GM23338 (cell line): Measurements from ENCODE around the gene ARHGAP42. TPM values are rescaled to one million over a fixed set of nuclear protein-coding genes. Genes with fewer than 3 reads are reported as not detected.

ENCODE experiments used
- ATAC-seq: fragments of 200-7000 bp; cut with Tn5 transposase; 3 replicates; pipeline ENCODE4 v1.9.1; 2020
- DNase-seq: peaks from one replicate; pipeline ENCODE4 v3.0.0-alpha.2; 2015; ENCODE audit warnings: low spot score
- H2AFZ ChIP-seq: fragments of 200-600 bp; sonication (generic); 2 replicates; pipeline ENCODE4 v1.8.0; 2016; ENCODE audit warnings: antibody characterized with exemption, mild to moderate bottlenecking, moderate library complexity
- H3F3A ChIP-seq: fragments of 200-600 bp; sonication (generic); replicated peaks from 2 replicates; pipeline ENCODE4 v1.8.0; 2017; ENCODE audit warnings: antibody characterized with exemption, mixed run types, low read depth
- H3K27ac ChIP-seq: fragments of 200-600 bp; sonication (generic); 2 replicates; pipeline ENCODE4 v1.6.1; 2016; ENCODE audit warnings: low read depth
- H3K27me3 ChIP-seq: fragments of 200-600 bp; sonication (generic); 2 replicates; pipeline ENCODE4 v1.8.0; 2016; ENCODE audit warnings: mild to moderate bottlenecking, mixed run types, moderate library complexity; ENCODE audit not compliant: insufficient read depth
- H3K36me3 ChIP-seq: fragments of 200-600 bp; sonication (generic); 2 replicates; pipeline ENCODE4 v1.8.0; 2016; ENCODE audit warnings: mild to moderate bottlenecking; ENCODE audit not compliant: insufficient read depth
- H3K4me1 ChIP-seq: fragments of 200-600 bp; sonication (generic); 2 replicates; pipeline ENCODE4 v1.8.0; 2016; ENCODE audit warnings: mild to moderate bottlenecking, moderate library complexity; ENCODE audit not compliant: insufficient read depth
- H3K4me2 ChIP-seq: fragments of 200-600 bp; sonication (generic); 2 replicates; pipeline ENCODE4 v1.7.1; 2017; ENCODE audit warnings: mixed run types
- H3K4me3 ChIP-seq: fragments of 200-600 bp; sonication (generic); 2 replicates; pipeline ENCODE4 v1.6.1; 2016; ENCODE audit warnings: mixed run types
- H3K79me2 ChIP-seq: fragments of 200-600 bp; sonication (generic); replicated peaks from 2 replicates; pipeline ENCODE4 v1.8.0; 2017; ENCODE audit warnings: mild to moderate bottlenecking; ENCODE audit not compliant: insufficient read depth
- H3K9me2 ChIP-seq: fragments of 200-600 bp; sonication (generic); 2 replicates; pipeline ENCODE4 v1.8.0; 2017; ENCODE audit not compliant: insufficient read depth
- H4K20me1 ChIP-seq: fragments of 200-600 bp; sonication (generic); replicated peaks from 2 replicates; pipeline ENCODE4 v1.8.0; 2017; ENCODE audit warnings: mild to moderate bottlenecking; ENCODE audit not compliant: insufficient read depth
- H3K27ac Mint-ChIP-seq: 2 replicates; pipeline ENCODE4 v1.8.0; 2020; ENCODE audit warnings: inconsistent platforms, mild to moderate bottlenecking, moderate library complexity, mixed read lengths
- H3K27me3 Mint-ChIP-seq: 3 replicates; pipeline ENCODE4 v1.8.0; 2022; ENCODE audit warnings: low read depth, mild to moderate bottlenecking, moderate library complexity, mixed read lengths, inconsistent platforms; ENCODE audit not compliant: insufficient read depth, poor library complexity
- H3K36me3 Mint-ChIP-seq: 3 replicates; pipeline ENCODE4 v1.8.0; 2021; ENCODE audit warnings: low read depth, mild to moderate bottlenecking, inconsistent platforms, moderate library complexity, mixed read lengths
- H3K4me1 Mint-ChIP-seq: 3 replicates; pipeline ENCODE4 v1.8.0; 2020; ENCODE audit warnings: mild to moderate bottlenecking, inconsistent platforms, mixed read lengths
- H3K4me3 Mint-ChIP-seq: 3 replicates; pipeline ENCODE4 v1.8.0; 2021; ENCODE audit warnings: moderate library complexity, mild to moderate bottlenecking, inconsistent platforms, mixed read lengths
- H3K9me3 Mint-ChIP-seq: 3 replicates; pipeline ENCODE4 v1.8.0; 2020; ENCODE audit warnings: moderate library complexity, mild to moderate bottlenecking, inconsistent platforms, mixed read lengths
- CREB1 ChIP-seq: fragments of 250-450 bp; sonication (Bioruptor Pico); IDR thresholded peaks from 2 replicates; pipeline ENCODE4 v1.5.0; 2020; ENCODE audit warnings: low read depth, mild to moderate bottlenecking, moderate library complexity
- EZH2phosphoT487 ChIP-seq: fragments of 200-600 bp; sonication (generic); IDR thresholded peaks from one replicate; pipeline ENCODE4 v1.8.1; 2018; ENCODE audit warnings: antibody characterized with exemption; ENCODE audit not compliant: unreplicated experiment
- JUNB ChIP-seq: IDR thresholded peaks from one replicate; pipeline ENCODE4 v1.6.1; 2016; ENCODE audit warnings: antibody characterized with exemption; ENCODE audit not compliant: unreplicated experiment
- NANOG ChIP-seq: IDR thresholded peaks from 2 replicates; pipeline ENCODE4 v1.6.1; 2016; ENCODE audit warnings: antibody characterized with exemption, borderline replicate concordance
- ZNF114 ChIP-seq: fragments of 250-450 bp; sonication (Bioruptor Pico); IDR thresholded peaks from 2 replicates; pipeline ENCODE4 v1.5.0; 2020; ENCODE audit warnings: mild to moderate bottlenecking, moderate library complexity
- ZNF331 ChIP-seq: fragments of 250-450 bp; sonication (Bioruptor Pico); IDR thresholded peaks from 2 replicates; pipeline ENCODE4 v1.5.0; 2020; ENCODE audit warnings: low read depth, mild to moderate bottlenecking, moderate library complexity
- ZNF462 ChIP-seq: fragments of 250-450 bp; sonication (Bioruptor Pico); IDR thresholded peaks from 2 replicates; pipeline ENCODE4 v1.5.0; 2020; ENCODE audit warnings: mild to moderate bottlenecking, moderate library complexity
- polyA plus RNA-seq: library from polyadenylated mRNA; unstranded; fragments of >200 nt; fragmentation: Nextera tagmentation; extraction: Ambion mirVana; gene quantifications from 2 replicates; pipeline ENCODE4 v1.2.1, GENCODE V29; 2016
- total RNA-seq: library from RNA; depleted of rRNA; stranded (reverse); fragments of >200 nt; shearing (Covaris generic); gene quantifications from 2 replicates; pipeline ENCODE4 v1.2.3, GENCODE V29; 2014
- TF ChIP-seq, protein P1 (sequence below), 2 experiments: fragments of 200-600 bp in 1 of 2; sonication (generic) in 1 of 2; conservative IDR thresholded peaks; 2 replicates each; pipeline versions ENCODE4 v1.5.1 to v1.6.1; 2016 to 2017; ENCODE audit warnings: antibody characterized with exemption in 2 of 2, low read depth in 2 of 2, mild to moderate bottlenecking in 2 of 2, moderate library complexity in 1 of 2
- TF ChIP-seq, protein P2 (sequence below): IDR thresholded peaks from one replicate; pipeline ENCODE4 v1.6.1; 2018; ENCODE audit warnings: antibody characterized with exemption; ENCODE audit not compliant: unreplicated experiment

The ARHGAP42 gene
- total and polyA plus RNA-seq, 2 experiments from 2014 or later, result 23.7 to 35.7 TPM

GRCh38 chr11:100706179-100706578 is 19.1 kb downstream of the ARHGAP42 start:
- H3K79me2 ChIP-seq, result peaks cover 78% of the 10 kb centered on the region
- H3F3A ChIP-seq, result no peaks in the 10 kb centered on the region
- H3K27me3 ChIP-seq, result no peaks in the 10 kb centered on the region
- TF ChIP-seq ZNF462 (CRISPR knock-in tag) (no peak), NANOG (no peak), CREB1 (CRISPR knock-in tag) (no peak), JUNB (no peak), ZNF114 (CRISPR knock-in tag) (no peak), EZH2phosphoT487 (no peak), ZNF331 (CRISPR knock-in tag) (no peak)
- TF ChIP-seq, protein P1, sequence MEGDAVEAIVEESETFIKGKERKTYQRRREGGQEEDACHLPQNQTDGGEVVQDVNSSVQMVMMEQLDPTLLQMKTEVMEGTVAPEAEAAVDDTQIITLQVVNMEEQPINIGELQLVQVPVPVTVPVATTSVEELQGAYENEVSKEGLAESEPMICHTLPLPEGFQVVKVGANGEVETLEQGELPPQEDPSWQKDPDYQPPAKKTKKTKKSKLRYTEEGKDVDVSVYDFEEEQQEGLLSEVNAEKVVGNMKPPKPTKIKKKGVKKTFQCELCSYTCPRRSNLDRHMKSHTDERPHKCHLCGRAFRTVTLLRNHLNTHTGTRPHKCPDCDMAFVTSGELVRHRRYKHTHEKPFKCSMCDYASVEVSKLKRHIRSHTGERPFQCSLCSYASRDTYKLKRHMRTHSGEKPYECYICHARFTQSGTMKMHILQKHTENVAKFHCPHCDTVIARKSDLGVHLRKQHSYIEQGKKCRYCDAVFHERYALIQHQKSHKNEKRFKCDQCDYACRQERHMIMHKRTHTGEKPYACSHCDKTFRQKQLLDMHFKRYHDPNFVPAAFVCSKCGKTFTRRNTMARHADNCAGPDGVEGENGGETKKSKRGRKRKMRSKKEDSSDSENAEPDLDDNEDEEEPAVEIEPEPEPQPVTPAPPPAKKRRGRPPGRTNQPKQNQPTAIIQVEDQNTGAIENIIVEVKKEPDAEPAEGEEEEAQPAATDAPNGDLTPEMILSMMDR (conservative IDR thresholded peaks at IDR 0.05; ENCODE audit: low read depth in 2 of 2), result no peak
- TF ChIP-seq, protein P2, sequence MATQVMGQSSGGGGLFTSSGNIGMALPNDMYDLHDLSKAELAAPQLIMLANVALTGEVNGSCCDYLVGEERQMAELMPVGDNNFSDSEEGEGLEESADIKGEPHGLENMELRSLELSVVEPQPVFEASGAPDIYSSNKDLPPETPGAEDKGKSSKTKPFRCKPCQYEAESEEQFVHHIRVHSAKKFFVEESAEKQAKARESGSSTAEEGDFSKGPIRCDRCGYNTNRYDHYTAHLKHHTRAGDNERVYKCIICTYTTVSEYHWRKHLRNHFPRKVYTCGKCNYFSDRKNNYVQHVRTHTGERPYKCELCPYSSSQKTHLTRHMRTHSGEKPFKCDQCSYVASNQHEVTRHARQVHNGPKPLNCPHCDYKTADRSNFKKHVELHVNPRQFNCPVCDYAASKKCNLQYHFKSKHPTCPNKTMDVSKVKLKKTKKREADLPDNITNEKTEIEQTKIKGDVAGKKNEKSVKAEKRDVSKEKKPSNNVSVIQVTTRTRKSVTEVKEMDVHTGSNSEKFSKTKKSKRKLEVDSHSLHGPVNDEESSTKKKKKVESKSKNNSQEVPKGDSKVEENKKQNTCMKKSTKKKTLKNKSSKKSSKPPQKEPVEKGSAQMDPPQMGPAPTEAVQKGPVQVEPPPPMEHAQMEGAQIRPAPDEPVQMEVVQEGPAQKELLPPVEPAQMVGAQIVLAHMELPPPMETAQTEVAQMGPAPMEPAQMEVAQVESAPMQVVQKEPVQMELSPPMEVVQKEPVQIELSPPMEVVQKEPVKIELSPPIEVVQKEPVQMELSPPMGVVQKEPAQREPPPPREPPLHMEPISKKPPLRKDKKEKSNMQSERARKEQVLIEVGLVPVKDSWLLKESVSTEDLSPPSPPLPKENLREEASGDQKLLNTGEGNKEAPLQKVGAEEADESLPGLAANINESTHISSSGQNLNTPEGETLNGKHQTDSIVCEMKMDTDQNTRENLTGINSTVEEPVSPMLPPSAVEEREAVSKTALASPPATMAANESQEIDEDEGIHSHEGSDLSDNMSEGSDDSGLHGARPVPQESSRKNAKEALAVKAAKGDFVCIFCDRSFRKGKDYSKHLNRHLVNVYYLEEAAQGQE, result no peak
- H3K36me3 ChIP-seq, result no peaks in the 10 kb centered on the region
- H4K20me1 ChIP-seq, result no peaks in the 10 kb centered on the region
- H3K4me2 ChIP-seq, result no peak overlapping the region
- H3K4me1 ChIP-seq, result peaks cover 12% of the 10 kb centered on the region
- Mint-ChIP-seq H3K4me3 (no peak overlapping the region), H3K27ac (no peak overlapping the region), H3K36me3 (peaks cover 5% of the 10 kb centered on the region; the same call in 2 of the 3 replicates), H3K27me3 (no peaks in the 10 kb centered on the region), H3K9me3 (no peaks in the 10 kb centered on the region), H3K4me1 (peaks cover 11% of the 10 kb centered on the region)
- no peak for ATAC-seq
- no peak overlapping the region for H2AFZ ChIP-seq
- no peaks in the 10 kb centered on the region for H3K9me2 ChIP-seq
- no peak for DNase-seq
- no peak overlapping the region for H3K27ac ChIP-seq
- no peak overlapping the region for H3K4me3 ChIP-seq
